Mammary epithelial cell (primary cell): ENCODE measurements around the gene NGF.

Experiments used
- EZH2 ChIP-seq: IDR thresholded peaks from 2 replicates; pipeline ENCODE4 v1.6.1; 2012; ENCODE audit warnings: low read length, inconsistent platforms, borderline replicate concordance
- TF ChIP-seq, protein P1 (sequence below), 2 donors: IDR thresholded peaks in 1 of 2; conservative IDR thresholded peaks in 1 of 2; 2 replicates each; pipeline ENCODE4 v1.5.1; 2011 to 2012; ENCODE audit warnings: inconsistent platforms in 2 of 2, low read length in 2 of 2, mild to moderate bottlenecking in 2 of 2, control low read depth in 1 of 2, low read depth in 1 of 2; ENCODE audit not compliant: insufficient read depth in 1 of 2; ENCODE audit errors: extremely low read depth in 1 of 2

DNA sequence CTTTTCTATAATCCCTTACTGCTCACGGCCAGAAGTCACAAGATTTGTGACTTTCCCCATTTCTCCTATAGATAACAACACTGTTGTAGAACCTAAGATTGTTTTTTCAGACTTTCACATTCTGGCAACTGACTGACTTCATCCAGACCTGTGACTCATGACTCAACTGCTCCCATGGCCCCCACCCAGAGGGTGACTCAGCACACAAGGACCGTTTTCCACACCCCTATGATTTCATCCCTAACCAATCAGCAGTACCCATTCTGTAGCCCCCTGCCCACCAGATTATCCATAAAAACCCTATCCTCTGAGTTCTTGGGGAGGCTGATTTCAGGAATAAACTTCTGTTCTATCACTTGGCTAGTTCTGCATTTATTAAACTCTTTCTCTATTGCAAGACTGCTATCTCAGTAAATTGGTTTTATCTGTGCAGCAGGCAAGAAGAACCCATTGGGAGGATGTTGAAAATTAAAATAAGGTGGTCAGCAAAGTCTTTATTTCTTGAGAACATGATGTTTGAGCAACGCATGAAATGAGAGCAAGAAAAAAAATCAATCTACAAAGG, 79.7 kb downstream of the NGF start:
- TF ChIP-seq, protein P1, sequence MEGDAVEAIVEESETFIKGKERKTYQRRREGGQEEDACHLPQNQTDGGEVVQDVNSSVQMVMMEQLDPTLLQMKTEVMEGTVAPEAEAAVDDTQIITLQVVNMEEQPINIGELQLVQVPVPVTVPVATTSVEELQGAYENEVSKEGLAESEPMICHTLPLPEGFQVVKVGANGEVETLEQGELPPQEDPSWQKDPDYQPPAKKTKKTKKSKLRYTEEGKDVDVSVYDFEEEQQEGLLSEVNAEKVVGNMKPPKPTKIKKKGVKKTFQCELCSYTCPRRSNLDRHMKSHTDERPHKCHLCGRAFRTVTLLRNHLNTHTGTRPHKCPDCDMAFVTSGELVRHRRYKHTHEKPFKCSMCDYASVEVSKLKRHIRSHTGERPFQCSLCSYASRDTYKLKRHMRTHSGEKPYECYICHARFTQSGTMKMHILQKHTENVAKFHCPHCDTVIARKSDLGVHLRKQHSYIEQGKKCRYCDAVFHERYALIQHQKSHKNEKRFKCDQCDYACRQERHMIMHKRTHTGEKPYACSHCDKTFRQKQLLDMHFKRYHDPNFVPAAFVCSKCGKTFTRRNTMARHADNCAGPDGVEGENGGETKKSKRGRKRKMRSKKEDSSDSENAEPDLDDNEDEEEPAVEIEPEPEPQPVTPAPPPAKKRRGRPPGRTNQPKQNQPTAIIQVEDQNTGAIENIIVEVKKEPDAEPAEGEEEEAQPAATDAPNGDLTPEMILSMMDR (conservative IDR thresholded peaks at IDR 0.05 in 1 of 2, IDR thresholded peaks at IDR 0.05 in 1 of 2; ENCODE audit: extremely low read depth in 1 of 2, insufficient read depth in 1 of 2, low read depth in 1 of 2, low read length in 2 of 2): no peak
- TF ChIP-seq EZH2: no peak
